Kidney (tissue), 14 donors: ENCODE results near the gene HNRNPA1L2. TPM values are rescaled to one million over a fixed set of nuclear protein-coding genes. Genes with fewer than 3 reads are reported as not detected.

ENCODE experiments used
- DNase-seq, 5 donors: peaks; one replicate each; pipeline ENCODE4 v3.0.0-alpha.2; 2013 to 2020
- FAIRE-seq: peaks from 2 replicates; lab custom pipeline; 2012; peaks lifted over from hg19 to GRCh38; lab: Jason Lieb, UNC
- H3K27ac ChIP-seq, 2 donors: one replicate each; pipeline ENCODE4 v1.7.0; 2013; ENCODE audit warnings: low read depth in 2 of 2, low read length in 2 of 2, inconsistent platforms in 1 of 2
- H3K27me3 ChIP-seq: one replicate; pipeline ENCODE4 v1.7.1; 2013; ENCODE audit warnings: low read length, inconsistent platforms; ENCODE audit not compliant: control insufficient read depth, insufficient read depth
- H3K36me3 ChIP-seq, 3 donors: one replicate each; pipeline versions ENCODE4 v1.7.0 to v1.7.1; 2013; ENCODE audit warnings: low read length in 3 of 3, control low read depth in 1 of 3, inconsistent platforms in 1 of 3; ENCODE audit not compliant: insufficient read depth in 3 of 3, control insufficient read depth in 2 of 3
- H3K4me1 ChIP-seq, 3 donors: one replicate each; pipeline versions ENCODE4 v1.7.0 to v1.7.1; 2013; ENCODE audit warnings: low read length in 3 of 3, inconsistent platforms in 1 of 3, low read depth in 1 of 3; ENCODE audit not compliant: control insufficient read depth in 2 of 3, insufficient read depth in 2 of 3
- H3K4me3 ChIP-seq, 3 donors: one replicate each; pipeline versions ENCODE4 v1.7.0 to v1.8.1; 2013; ENCODE audit warnings: low read length in 3 of 3, control low read depth in 1 of 3, inconsistent platforms in 1 of 3
- H3K9ac ChIP-seq, 3 donors: one replicate each; pipeline versions ENCODE4 v1.7.0 to v1.7.1; 2013; ENCODE audit warnings: low read length in 3 of 3, control low read depth in 1 of 3, inconsistent platforms in 1 of 3
- H3K9me3 ChIP-seq, 3 donors: one replicate each; pipeline versions ENCODE4 v1.7.0 to v1.7.1; 2013; ENCODE audit warnings: low read length in 3 of 3, control low read depth in 1 of 3, inconsistent platforms in 1 of 3; ENCODE audit not compliant: control insufficient read depth in 2 of 3, insufficient read depth in 1 of 3
- intact Hi-C: fragments of 100-400 bp; cut with DNase I; formaldehyde crosslinking; loops from one replicate; pipeline ENCODE4 v1.11.1; 2022
- polyA plus RNA-seq: library from polyadenylated mRNA; stranded (reverse); fragments of 350-450 nt; fragmentation: Illumina TruSeq; extraction: RNeasy Lipid Tissue Mini Kit (QIAGEN cat#74804); gene quantifications from one replicate; pipeline ENCODE4 v1.2.3, GENCODE V29; 2014; ENCODE audit warnings: low read depth, low replicate concordance; ENCODE audit not compliant: insufficient read depth
- total RNA-seq: library from RNA; stranded (reverse); fragmentation: NEBNext Ultra II Directional; extraction: Animal tissue kit (Norgen Biotek cat#: 25700); gene quantifications from one replicate; pipeline ENCODE4 v1.2.1, GENCODE V29; 2021
- TF ChIP-seq, protein P1 (sequence below): IDR thresholded peaks from 3 replicates; pipeline ENCODE4 v1.5.1; 2012; ENCODE audit warnings: mild to moderate bottlenecking, moderate library complexity, borderline replicate concordance; ENCODE audit not compliant: insufficient read depth; ENCODE audit errors: extremely low read depth
- donor health status: control.
- donor health status: control.
- donor health status: control.
- donor health status: control.
- donor health status: control.
- donor health status: DM: yes; HTN: yes; CAD: no.
- donor health status: Normal renal cell carcinoma (clear cell type).

HNRNPA1L2 gene
- total and polyA plus RNA-seq, 2 donors from 2014 or later = 8.9 to 9.3 TPM

- Histone ChIP-seq H3K36me3 (no peaks in the 10 kb centered on the region), H3K27ac (peak overlapping the region; percentile 98 to 100), H3K9me3 (no peaks in the 10 kb centered on the region), H3K4me1 (peaks cover 0 to 13% (median 13%) of the 10 kb centered on the region in 3 donors), H3K9ac (peak overlapping the region; percentile 61 to 95 (median 93)), H3K4me3 (peak overlapping the region; percentile 81 to 89 (median 89)), H3K27me3 (no peaks in the 10 kb centered on the region)
- FAIRE-seq (no peak), DNase-seq (no peak)
- TF ChIP-seq, protein P1, sequence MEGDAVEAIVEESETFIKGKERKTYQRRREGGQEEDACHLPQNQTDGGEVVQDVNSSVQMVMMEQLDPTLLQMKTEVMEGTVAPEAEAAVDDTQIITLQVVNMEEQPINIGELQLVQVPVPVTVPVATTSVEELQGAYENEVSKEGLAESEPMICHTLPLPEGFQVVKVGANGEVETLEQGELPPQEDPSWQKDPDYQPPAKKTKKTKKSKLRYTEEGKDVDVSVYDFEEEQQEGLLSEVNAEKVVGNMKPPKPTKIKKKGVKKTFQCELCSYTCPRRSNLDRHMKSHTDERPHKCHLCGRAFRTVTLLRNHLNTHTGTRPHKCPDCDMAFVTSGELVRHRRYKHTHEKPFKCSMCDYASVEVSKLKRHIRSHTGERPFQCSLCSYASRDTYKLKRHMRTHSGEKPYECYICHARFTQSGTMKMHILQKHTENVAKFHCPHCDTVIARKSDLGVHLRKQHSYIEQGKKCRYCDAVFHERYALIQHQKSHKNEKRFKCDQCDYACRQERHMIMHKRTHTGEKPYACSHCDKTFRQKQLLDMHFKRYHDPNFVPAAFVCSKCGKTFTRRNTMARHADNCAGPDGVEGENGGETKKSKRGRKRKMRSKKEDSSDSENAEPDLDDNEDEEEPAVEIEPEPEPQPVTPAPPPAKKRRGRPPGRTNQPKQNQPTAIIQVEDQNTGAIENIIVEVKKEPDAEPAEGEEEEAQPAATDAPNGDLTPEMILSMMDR = no peak
- intact Hi-C loops = no loop called here
Observed at GRCh38 chr13:52651897-52652195, 9.6 kb downstream of the HNRNPA1L2 start.

DNA sequence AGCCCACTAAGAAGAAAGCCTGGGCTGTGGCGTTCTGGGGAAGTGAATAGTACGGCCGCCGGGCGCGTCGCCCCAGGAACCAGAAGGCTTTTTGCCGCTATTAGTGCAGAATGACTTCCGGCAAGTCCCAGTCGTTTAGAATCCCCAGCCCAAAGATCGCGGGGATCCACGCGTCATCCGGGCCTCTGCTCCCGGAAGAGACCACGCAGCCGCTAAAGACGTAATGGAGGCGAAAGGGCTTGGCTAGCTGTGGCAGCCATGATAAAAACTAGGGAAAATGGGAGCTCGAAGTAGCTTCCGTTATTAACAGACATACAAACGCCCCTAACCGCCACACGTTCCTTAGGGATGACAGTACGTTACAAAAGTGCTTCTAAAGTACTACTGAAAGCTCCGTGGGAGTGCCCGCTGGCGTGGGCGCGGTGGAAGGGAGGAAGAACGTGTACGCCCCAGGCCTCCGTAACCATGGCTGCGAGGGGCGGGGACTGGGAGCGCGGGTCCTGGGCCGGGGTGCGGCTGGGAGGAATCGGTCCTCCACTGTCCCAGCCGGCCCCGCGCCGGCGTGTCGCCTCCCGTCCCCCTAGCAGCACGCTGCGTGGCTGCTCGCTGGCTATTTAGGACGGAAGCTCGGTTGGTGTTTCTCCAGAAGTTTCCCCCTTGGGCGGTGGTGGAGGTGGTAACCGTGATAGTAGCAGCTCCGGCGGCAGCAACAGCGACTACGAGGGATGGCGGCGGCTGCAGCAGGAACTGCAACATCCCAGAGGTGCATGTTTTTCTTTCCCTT lies 10.2 kb downstream of the HNRNPA1L2 start, which contains the start of gene SUGT1:
SUGT1 (plus strand) TSS at position 641 of the 784 bp plus-strand sequence; CDS start at position 726, 85 bp downstream.
- no peaks in the 10 kb centered on the region for H3K27me3 ChIP-seq
- peak; percentile 98 to 99 (median 99) for DNase-seq
- peak within 1 kb of the TSS; percentile 84 to 94 (median 89) for H3K4me3 ChIP-seq
- no peaks in the 10 kb centered on the region for H3K36me3 ChIP-seq
- no peaks in the 10 kb centered on the region for H3K9me3 ChIP-seq
- H3K27ac ChIP-seq = peak within 1 kb of the TSS; percentile 98 to 100
- peak within 1 kb of the TSS; percentile 93 to 95 (median 94) for H3K9ac ChIP-seq
- intact Hi-C loops = no loop called here
- FAIRE-seq = peak; percentile 59
- TF ChIP-seq, protein P1 = peak; percentile 34
- H3K4me1 ChIP-seq = peaks cover 0 to 13% (median 13%) of the 10 kb centered on the region in 3 donors

DNA sequence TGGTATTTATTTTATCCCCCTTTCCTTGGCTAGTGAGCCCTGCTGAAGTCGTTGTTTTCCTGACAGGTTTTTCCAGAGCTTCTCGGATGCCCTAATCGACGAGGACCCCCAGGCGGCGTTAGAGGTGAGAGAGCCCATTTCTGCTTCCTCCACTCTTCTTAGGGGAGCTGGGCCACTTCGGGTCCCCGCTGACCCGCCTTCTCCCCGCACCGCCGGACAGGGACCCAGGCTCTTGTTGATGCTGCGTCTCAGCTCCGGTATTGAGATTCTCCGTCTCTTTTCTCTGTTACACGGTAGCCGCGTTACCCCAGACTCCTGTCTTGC lies 10.7 kb downstream of the HNRNPA1L2 start:
- intact Hi-C loops = no loop called here
- peak overlapping the region; percentile 89 to 94 (median 93) for H3K9ac ChIP-seq
- no peaks in the 10 kb centered on the region for H3K27me3 ChIP-seq
- peak overlapping the region; percentile 84 to 94 (median 89) for H3K4me3 ChIP-seq
- H3K9me3 ChIP-seq = no peaks in the 10 kb centered on the region
- FAIRE-seq (no peak), DNase-seq (no peak)
- H3K36me3 ChIP-seq = peaks cover 0 to under 1% (median 0%) of the 10 kb centered on the region in 3 donors
- TF ChIP-seq, protein P1 = no peak
- peak overlapping the region; percentile 98 to 100 for H3K27ac ChIP-seq
- H3K4me1 ChIP-seq = peaks cover 0 to 13% (median 13%) of the 10 kb centered on the region in 3 donors
